Vagina (tissue), 2 donors: ENCODE results near the gene EFCAB10. TPM values are rescaled to one million over a fixed set of nuclear protein-coding genes. Genes with fewer than 3 reads are reported as not detected.
"Not testable (repeated sequence)": the region's sequence is repeated elsewhere in the genome, so short reads cannot be mapped to it uniquely, and the experiment has no call there.

Source experiments
- DNase-seq, 2 donors: peaks; one replicate each; pipeline ENCODE4 v3.0.0-alpha.2; 2017; ENCODE audit errors: extremely low spot score in 2 of 2
- H3K27ac ChIP-seq: fragments of 200-600 bp; sonication (generic); one replicate; pipeline ENCODE4 v1.5.1; 2019
- H3K27me3 ChIP-seq: fragments of 200-600 bp; sonication (generic); one replicate; pipeline ENCODE4 v1.5.1; 2019
- H3K36me3 ChIP-seq, 2 donors: fragments of 200-600 bp; sonication (generic); one replicate each; pipeline ENCODE4 v1.5.1; 2017 to 2019
- H3K4me1 ChIP-seq: fragments of 200-600 bp; sonication (generic); one replicate; pipeline ENCODE4 v1.5.1; 2019
- H3K4me3 ChIP-seq, 2 donors: fragments of 200-600 bp; sonication (generic); 1 replicate in 1 of 2; 2 replicates in 1 of 2; pipeline ENCODE4 v1.5.1; 2016 to 2019
- H3K9me3 ChIP-seq: fragments of 200-600 bp; sonication (generic); one replicate; pipeline ENCODE4 v1.5.1; 2019
- POLR2A ChIP-seq, 2 donors: fragments of 450-650 bp; IDR thresholded peaks; one replicate each; pipeline ENCODE4 v1.6.1; 2017; ENCODE audit warnings: antibody characterized with exemption in 2 of 2, mild to moderate bottlenecking in 2 of 2, moderate library complexity in 2 of 2
- POLR2AphosphoS5 ChIP-seq, 2 donors: sonication (generic); formaldehyde crosslinking; IDR thresholded peaks; one replicate each; pipeline ENCODE4 v1.9.0; 2017; ENCODE audit warnings: antibody characterized with exemption in 2 of 2, mild to moderate bottlenecking in 2 of 2, low read depth in 1 of 2; ENCODE audit not compliant: insufficient read depth in 1 of 2
- intact Hi-C: fragments of 100-400 bp; cut with DNase I; formaldehyde crosslinking; loops from one replicate; pipeline ENCODE4 v1.15.1; 2023
- total RNA-seq: library from RNA; depleted of rRNA; stranded (reverse); fragments of >200 nt; gene quantifications from one replicate; pipeline ENCODE4 v1.2.3, GENCODE V29; 2016
- TF ChIP-seq, protein P1 (sequence below), 3 experiments: fragments of 450-650 bp in 2 of 3; fragments of 200-600 bp in 1 of 3; sonication (generic) in 1 of 3; IDR thresholded peaks; one replicate each; pipeline ENCODE4 v1.5.1; 2017 to 2019; ENCODE audit warnings: antibody characterized with exemption in 3 of 3, mild to moderate bottlenecking in 2 of 3, moderate library complexity in 2 of 3

EFCAB10 gene
- total RNA-seq, 1 donor from 2014 or later = not detected

DNA sequence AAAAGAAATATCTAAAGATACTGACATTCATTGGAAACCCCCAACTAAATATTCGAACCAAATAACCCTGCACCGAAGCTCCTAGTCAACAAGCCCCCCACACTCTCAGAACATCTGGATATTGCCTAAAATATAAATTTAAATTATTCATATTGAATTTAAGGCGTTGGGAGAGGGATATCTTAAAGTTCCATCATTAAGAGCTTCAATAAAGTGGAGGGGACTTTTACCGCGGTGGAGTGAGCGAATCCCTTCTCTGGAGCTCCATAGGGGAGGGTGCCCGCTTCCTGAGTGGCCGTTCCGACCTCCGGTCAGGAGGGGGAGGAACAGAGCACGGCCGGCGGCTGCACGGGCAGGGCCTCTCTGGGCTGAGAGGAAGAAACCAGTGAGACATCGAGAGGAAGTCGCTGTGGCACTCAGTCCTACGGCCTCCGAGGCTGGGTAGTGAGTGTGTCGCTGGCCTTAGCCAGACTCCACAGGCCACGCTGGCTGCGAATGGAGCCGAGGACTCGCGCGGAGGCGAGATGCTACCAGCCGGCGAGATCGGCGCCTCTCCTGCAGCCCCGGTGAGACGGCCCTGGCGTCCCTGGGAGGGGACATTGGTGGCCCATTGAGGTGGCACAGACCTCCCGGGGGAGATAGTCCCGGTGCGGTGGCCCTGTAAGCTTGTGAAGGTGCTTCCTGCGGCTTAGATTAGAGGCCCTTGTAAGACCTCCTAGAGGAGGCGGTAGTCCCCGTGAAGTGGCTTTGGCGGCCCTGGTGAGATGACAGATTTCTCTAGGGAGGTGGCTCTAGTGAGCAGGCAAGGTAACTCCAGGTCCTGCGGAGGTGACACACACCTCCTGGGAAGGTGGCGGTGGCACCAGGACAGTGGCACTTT lies 49.3 kb downstream of the EFCAB10 start, which contains the start of gene RINT1:
Gene RINT1, plus strand, starts transcription at position 410 of the 880 bp plus-strand sequence. Its CDS starts 115 bp downstream, at position 525.
- H3K27me3 ChIP-seq = no peaks in the 10 kb centered on the region
- intact Hi-C loops = no loop called here

DNA sequence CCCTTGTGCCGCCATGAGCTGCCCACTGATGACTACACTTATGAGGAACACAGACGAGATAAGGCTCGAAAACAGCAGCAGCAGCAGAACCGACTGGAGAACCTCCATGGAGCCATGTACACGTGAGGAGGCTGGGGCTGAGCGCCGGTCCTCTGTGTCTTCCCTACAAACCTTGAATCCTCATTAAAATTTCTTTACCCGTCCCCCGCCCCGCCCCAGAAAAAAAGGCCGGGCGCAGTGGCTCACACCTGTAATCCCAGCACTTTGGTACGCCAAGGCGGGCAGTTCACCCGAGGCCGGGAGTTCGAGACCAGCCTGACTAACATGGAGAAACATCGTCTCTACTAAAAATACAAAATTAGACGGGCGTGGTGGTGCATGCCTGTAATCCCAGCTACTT lies 50.7 kb downstream of the EFCAB10 start:
- intact Hi-C loops = no loop called here
- DNase-seq = no peak
- Histone ChIP-seq H3K36me3 (no peaks in the 10 kb centered on the region), H3K4me3 (no peak overlapping the region), H3K4me1 (peaks cover 18% of the 10 kb centered on the region), H3K9me3 (no peaks in the 10 kb centered on the region), H3K27me3 (no peaks in the 10 kb centered on the region), H3K27ac (no peak overlapping the region)
- TF ChIP-seq POLR2A (IDR thresholded peaks at IDR 0.05) (no peak), POLR2AphosphoS5 (IDR thresholded peaks at IDR 0.05; ENCODE audit: insufficient read depth in 1 of 2, low read depth in 1 of 2) (no peak)
- TF ChIP-seq, protein P1, sequence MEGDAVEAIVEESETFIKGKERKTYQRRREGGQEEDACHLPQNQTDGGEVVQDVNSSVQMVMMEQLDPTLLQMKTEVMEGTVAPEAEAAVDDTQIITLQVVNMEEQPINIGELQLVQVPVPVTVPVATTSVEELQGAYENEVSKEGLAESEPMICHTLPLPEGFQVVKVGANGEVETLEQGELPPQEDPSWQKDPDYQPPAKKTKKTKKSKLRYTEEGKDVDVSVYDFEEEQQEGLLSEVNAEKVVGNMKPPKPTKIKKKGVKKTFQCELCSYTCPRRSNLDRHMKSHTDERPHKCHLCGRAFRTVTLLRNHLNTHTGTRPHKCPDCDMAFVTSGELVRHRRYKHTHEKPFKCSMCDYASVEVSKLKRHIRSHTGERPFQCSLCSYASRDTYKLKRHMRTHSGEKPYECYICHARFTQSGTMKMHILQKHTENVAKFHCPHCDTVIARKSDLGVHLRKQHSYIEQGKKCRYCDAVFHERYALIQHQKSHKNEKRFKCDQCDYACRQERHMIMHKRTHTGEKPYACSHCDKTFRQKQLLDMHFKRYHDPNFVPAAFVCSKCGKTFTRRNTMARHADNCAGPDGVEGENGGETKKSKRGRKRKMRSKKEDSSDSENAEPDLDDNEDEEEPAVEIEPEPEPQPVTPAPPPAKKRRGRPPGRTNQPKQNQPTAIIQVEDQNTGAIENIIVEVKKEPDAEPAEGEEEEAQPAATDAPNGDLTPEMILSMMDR (IDR thresholded peaks at IDR 0.05) = no peak

More for the DNA sequence above, 49.3 kb downstream of the EFCAB10 start, which contains the start of gene RINT1:
- peak within 1 kb of the TSS; percentile 73 for H3K27ac ChIP-seq
- H3K4me1 ChIP-seq = peaks cover 18% of the 10 kb centered on the region
- peak within 1 kb of the TSS; percentile 89 to 99 for H3K4me3 ChIP-seq
- TF ChIP-seq POLR2AphosphoS5 (IDR thresholded peaks at IDR 0.05; ENCODE audit: insufficient read depth in 1 of 2, low read depth in 1 of 2) (peak; percentile 80 to 85), POLR2A (IDR thresholded peaks at IDR 0.05) (peak in 1 of 2 donors; percentile 65)
- TF ChIP-seq, protein P1 (IDR thresholded peaks at IDR 0.05) = peak; percentile 7 to 53 (median 50)
- DNase-seq = peak in 1 of 2 donors; percentile 89
- H3K9me3 ChIP-seq = no peaks in the 10 kb centered on the region
- no peaks in the 10 kb centered on the region for H3K36me3 ChIP-seq

DNA sequence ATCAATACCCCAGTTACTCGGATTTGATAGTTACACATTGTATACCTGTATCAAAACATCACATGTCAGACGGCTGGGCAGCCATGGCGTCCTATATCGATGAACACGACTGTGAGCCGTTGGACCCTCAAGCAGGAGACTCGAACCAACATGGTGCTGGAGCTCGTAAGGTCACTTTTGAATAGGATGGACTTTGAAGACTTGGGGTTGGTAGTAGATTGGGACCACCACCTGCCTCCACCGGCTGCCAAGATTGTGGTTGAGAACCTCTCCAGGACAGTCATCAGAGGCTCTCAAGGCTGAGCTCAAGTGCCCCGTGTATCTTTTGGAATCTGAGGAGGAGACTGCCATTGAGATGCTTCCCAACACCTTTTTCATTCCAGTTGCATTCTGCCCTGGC lies 51.2 kb downstream of the EFCAB10 start:
- no peaks in the 10 kb centered on the region for H3K27me3 ChIP-seq
- TF ChIP-seq, protein P1 (IDR thresholded peaks at IDR 0.05) = no peak
- DNase-seq = no peak
- no peak overlapping the region for H3K4me3 ChIP-seq
- H3K36me3 ChIP-seq = no peaks in the 10 kb centered on the region
- intact Hi-C loops = no loop called here
- no peak overlapping the region for H3K27ac ChIP-seq
- H3K9me3 ChIP-seq = no peaks in the 10 kb centered on the region
- peaks cover 18% of the 10 kb centered on the region for H3K4me1 ChIP-seq

- H3K9me3 ChIP-seq, H3K4me1 ChIP-seq, H3K36me3 ChIP-seq, intact Hi-C loops, H3K27me3 ChIP-seq, H3K4me3 ChIP-seq, DNase-seq, H3K27ac ChIP-seq: not testable (repeated sequence)
Measured at GRCh38 chr7:105527737-105528136, 53.6 kb downstream of the EFCAB10 start.

DNA sequence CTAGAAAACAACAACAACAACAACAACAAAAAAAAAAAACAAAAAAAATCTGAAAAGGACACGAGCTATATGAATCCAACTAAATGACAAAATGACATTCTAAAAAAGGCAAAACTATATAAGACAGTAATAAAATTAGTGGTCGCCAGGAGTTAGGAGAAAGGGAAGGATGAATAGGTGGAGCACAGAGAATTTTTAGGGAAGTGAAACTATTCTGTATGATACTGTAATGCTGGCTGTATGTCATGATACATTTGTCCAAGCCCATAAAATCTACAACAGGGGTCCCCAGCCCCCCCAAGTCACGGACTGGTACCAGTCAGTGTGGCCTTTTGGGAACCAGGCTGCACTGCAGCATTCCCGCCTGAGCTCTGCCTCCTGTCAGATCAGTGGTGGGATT lies 56.5 kb downstream of the EFCAB10 start:
- Histone ChIP-seq H3K4me1 (peaks cover 18% of the 10 kb centered on the region), H3K36me3 (no peaks in the 10 kb centered on the region), H3K27me3 (no peaks in the 10 kb centered on the region), H3K9me3 (no peaks in the 10 kb centered on the region), H3K4me3 (no peak overlapping the region), H3K27ac (no peak overlapping the region)
- no peak for TF ChIP-seq POLR2A (IDR thresholded peaks at IDR 0.05)
- TF ChIP-seq, protein P1 (IDR thresholded peaks at IDR 0.05) = no peak
- no peak for TF ChIP-seq POLR2AphosphoS5 (IDR thresholded peaks at IDR 0.05; ENCODE audit: insufficient read depth in 1 of 2, low read depth in 1 of 2)
- intact Hi-C loops = no loop called here
- no peak for DNase-seq

- DNase-seq, H3K4me3 ChIP-seq, intact Hi-C loops: not testable (repeated sequence)
Measured at GRCh38 chr7:105524423-105524822, 56.9 kb downstream of the EFCAB10 start.

More at GRCh38 chr7:105524423-105524822, 56.9 kb downstream of the EFCAB10 start:
- H3K27me3 ChIP-seq, H3K27ac ChIP-seq, H3K36me3 ChIP-seq, H3K9me3 ChIP-seq: not testable (repeated sequence)
- peaks cover 21% of the 10 kb centered on the region for H3K4me1 ChIP-seq
